ENCODE data around the gene PHF2.

The PHF2 gene

DNA sequence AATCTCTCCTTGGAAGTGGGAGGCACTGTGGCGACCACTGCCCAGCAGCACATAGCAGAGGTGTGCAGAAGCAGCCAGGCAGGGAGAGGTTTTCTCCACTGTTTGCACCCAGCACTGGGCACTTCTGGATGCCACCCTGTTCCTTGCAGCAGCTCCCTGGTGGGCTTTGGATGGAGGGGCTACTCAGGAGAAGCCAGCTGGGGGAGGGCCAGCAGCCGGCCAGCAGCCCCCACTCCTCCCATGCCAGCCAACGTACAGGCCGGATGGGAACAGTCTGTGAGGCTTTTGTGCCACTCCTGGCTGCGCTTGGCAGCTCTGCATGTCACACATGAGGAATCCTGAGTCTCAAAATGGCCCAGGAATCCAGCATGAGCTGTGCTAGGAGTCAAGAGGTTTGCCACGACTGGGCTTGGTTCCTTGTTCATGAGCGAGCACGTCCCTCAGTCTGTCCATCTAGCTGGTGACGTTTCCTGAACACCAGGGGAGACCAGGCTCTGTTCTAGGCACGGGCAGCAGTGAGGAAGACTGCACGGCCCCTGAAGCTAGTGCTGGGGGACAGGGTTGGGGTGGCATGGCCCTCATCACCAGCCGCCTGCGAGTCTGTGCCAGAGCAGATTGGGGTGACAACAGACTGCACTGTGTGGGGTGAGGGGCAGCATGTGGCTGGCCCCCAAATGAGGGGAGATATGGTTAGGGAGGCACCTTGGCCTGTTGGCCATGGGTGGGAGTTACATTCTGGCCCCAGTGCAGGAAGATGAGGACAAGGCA, 10.1 kb downstream of the PHF2 start (continued):
- no peak for TF ChIP-seq KLF10 (tag by site-specific recombination; IDR thresholded peaks at IDR 0.05)
- no peak for TF ChIP-seq ZBTB8A (tag by site-specific recombination; IDR thresholded peaks at IDR 0.05)
- TF ChIP-seq, protein P1, sequence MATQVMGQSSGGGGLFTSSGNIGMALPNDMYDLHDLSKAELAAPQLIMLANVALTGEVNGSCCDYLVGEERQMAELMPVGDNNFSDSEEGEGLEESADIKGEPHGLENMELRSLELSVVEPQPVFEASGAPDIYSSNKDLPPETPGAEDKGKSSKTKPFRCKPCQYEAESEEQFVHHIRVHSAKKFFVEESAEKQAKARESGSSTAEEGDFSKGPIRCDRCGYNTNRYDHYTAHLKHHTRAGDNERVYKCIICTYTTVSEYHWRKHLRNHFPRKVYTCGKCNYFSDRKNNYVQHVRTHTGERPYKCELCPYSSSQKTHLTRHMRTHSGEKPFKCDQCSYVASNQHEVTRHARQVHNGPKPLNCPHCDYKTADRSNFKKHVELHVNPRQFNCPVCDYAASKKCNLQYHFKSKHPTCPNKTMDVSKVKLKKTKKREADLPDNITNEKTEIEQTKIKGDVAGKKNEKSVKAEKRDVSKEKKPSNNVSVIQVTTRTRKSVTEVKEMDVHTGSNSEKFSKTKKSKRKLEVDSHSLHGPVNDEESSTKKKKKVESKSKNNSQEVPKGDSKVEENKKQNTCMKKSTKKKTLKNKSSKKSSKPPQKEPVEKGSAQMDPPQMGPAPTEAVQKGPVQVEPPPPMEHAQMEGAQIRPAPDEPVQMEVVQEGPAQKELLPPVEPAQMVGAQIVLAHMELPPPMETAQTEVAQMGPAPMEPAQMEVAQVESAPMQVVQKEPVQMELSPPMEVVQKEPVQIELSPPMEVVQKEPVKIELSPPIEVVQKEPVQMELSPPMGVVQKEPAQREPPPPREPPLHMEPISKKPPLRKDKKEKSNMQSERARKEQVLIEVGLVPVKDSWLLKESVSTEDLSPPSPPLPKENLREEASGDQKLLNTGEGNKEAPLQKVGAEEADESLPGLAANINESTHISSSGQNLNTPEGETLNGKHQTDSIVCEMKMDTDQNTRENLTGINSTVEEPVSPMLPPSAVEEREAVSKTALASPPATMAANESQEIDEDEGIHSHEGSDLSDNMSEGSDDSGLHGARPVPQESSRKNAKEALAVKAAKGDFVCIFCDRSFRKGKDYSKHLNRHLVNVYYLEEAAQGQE (tag by site-specific recombination; IDR thresholded peaks at IDR 0.05), result no peak
- TF ChIP-seq ZNF837 (tag by site-specific recombination; IDR thresholded peaks at IDR 0.05), result no peak
- no peak for TF ChIP-seq ZNF221 (tag by site-specific recombination; IDR thresholded peaks at IDR 0.05; ENCODE audit: borderline replicate concordance)
- TF ChIP-seq, protein P2, sequence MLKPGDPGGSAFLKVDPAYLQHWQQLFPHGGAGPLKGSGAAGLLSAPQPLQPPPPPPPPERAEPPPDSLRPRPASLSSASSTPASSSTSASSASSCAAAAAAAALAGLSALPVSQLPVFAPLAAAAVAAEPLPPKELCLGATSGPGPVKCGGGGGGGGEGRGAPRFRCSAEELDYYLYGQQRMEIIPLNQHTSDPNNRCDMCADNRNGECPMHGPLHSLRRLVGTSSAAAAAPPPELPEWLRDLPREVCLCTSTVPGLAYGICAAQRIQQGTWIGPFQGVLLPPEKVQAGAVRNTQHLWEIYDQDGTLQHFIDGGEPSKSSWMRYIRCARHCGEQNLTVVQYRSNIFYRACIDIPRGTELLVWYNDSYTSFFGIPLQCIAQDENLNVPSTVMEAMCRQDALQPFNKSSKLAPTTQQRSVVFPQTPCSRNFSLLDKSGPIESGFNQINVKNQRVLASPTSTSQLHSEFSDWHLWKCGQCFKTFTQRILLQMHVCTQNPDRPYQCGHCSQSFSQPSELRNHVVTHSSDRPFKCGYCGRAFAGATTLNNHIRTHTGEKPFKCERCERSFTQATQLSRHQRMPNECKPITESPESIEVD (tag by site-specific recombination; IDR thresholded peaks at IDR 0.05), result no peak
- no peak for TF ChIP-seq ZNF132 (tag by site-specific recombination; IDR thresholded peaks at IDR 0.05; ENCODE audit: borderline replicate concordance)
- TF ChIP-seq, protein P3, sequence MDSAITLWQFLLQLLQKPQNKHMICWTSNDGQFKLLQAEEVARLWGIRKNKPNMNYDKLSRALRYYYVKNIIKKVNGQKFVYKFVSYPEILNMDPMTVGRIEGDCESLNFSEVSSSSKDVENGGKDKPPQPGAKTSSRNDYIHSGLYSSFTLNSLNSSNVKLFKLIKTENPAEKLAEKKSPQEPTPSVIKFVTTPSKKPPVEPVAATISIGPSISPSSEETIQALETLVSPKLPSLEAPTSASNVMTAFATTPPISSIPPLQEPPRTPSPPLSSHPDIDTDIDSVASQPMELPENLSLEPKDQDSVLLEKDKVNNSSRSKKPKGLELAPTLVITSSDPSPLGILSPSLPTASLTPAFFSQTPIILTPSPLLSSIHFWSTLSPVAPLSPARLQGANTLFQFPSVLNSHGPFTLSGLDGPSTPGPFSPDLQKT (IDR thresholded peaks at IDR 0.05; ENCODE audit: borderline replicate concordance, low read depth, low read length), result no peak
- no peak for TF ChIP-seq ZNF175 (tag by site-specific recombination; IDR thresholded peaks at IDR 0.05)
- TF ChIP-seq, protein P4, sequence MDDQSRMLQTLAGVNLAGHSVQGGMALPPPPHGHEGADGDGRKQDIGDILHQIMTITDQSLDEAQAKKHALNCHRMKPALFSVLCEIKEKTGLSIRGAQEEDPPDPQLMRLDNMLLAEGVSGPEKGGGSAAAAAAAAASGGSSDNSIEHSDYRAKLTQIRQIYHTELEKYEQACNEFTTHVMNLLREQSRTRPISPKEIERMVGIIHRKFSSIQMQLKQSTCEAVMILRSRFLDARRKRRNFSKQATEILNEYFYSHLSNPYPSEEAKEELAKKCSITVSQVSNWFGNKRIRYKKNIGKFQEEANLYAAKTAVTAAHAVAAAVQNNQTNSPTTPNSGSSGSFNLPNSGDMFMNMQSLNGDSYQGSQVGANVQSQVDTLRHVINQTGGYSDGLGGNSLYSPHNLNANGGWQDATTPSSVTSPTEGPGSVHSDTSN (CRISPR knock-in tag; IDR thresholded peaks at IDR 0.05), result no peak
- no peak for TF ChIP-seq ZNF473 (tag by site-specific recombination; IDR thresholded peaks at IDR 0.05)

DNA sequence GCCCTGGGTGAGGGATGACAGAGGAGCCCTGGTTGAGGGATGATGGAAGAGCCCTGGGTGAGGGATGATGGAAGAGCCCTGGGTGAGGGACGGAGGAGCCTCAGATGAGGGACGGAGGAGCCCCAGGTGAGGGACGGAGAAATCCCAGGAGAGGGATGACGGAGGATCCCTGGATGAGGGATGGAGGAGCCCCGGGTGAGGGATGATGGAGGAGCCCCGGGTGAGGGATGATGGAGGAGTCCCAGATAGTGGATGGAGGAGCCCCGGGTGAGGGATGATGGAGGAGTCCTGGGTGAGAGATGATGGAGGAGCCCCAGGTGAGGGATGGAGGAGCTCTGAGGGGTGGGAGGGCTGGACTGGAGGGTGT, 10.9 kb downstream of the PHF2 start:
- H3K27ac ChIP-seq (ENCODE audit: extremely low read depth, low read depth, low read length), result no peak overlapping the region
- H3K36me3 ChIP-seq (ENCODE audit: control insufficient read depth in 2 of 2, insufficient read depth in 1 of 2, low read length in 2 of 2), result no peaks in the 10 kb centered on the region
- no peaks in the 10 kb centered on the region for H3K9me3 ChIP-seq (ENCODE audit: control insufficient read depth, insufficient read depth, low read depth, low read length)
- ChIA-PET POLR2A (interaction anchor here (1.3 to 1.6 kb wide), 2 partner anchors 8 to 22 kb away, joined by 3 to 5 read pairs; no protein-coding TSS in a partner anchor), CTCF (interaction anchor here (0.6 kb wide), 1 partner anchor 451 kb away, joined by 4 read pairs; no protein-coding TSS in a partner anchor)
- no peak for TF ChIP-seq ZSCAN23 (tag by site-specific recombination; IDR thresholded peaks at IDR 0.05)
- TF ChIP-seq, protein P5, sequence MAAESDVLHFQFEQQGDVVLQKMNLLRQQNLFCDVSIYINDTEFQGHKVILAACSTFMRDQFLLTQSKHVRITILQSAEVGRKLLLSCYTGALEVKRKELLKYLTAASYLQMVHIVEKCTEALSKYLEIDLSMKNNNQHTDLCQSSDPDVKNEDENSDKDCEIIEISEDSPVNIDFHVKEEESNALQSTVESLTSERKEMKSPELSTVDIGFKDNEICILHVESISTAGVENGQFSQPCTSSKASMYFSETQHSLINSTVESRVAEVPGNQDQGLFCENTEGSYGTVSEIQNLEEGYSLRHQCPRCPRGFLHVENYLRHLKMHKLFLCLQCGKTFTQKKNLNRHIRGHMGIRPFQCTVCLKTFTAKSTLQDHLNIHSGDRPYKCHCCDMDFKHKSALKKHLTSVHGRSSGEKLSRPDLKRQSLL (tag by site-specific recombination; IDR thresholded peaks at IDR 0.05), result peak; percentile 54; the same call in 1 of the 2 replicates
- H3K4me1 ChIP-seq (ENCODE audit: control insufficient read depth, insufficient read depth, low read length), result no peaks in the 10 kb centered on the region
- H3K4me3 ChIP-seq (ENCODE audit: low read depth, low read length), result no peak overlapping the region

Data from HEK293 (cell line).